NK-92 (cell line): ENCODE results near the gene PIK3R2.
"Not testable (repeated sequence)": the region's sequence is repeated elsewhere in the genome, so short reads cannot be mapped to it uniquely, and the experiment has no call there.

Experiments used
- DNase-seq: peaks from one replicate; lab custom pipeline; 2025; ENCODE audit not compliant: unreplicated experiment; lab: John Stamatoyannopoulos, UW

PIK3R2 gene

DNA sequence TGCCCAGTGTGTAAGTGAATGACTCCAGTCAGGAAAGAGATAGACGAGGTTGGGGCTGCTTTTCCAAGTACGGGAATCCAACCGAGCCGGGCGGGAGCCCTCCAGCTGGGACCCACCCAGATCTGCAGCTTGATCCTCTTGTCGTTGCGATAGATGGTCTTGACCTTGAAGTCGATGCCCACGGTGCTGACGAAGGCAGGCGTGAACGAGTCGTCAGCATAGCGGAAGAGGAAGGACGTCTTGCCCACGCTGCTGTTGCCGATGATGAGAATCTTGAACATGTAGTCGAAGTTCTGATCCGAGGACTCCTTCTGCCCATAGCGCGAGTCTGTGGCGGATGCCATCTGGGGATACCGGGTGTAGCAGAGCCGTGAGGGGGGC, 49.4 kb downstream of the PIK3R2 start:
- DNase-seq: no peak

DNA sequence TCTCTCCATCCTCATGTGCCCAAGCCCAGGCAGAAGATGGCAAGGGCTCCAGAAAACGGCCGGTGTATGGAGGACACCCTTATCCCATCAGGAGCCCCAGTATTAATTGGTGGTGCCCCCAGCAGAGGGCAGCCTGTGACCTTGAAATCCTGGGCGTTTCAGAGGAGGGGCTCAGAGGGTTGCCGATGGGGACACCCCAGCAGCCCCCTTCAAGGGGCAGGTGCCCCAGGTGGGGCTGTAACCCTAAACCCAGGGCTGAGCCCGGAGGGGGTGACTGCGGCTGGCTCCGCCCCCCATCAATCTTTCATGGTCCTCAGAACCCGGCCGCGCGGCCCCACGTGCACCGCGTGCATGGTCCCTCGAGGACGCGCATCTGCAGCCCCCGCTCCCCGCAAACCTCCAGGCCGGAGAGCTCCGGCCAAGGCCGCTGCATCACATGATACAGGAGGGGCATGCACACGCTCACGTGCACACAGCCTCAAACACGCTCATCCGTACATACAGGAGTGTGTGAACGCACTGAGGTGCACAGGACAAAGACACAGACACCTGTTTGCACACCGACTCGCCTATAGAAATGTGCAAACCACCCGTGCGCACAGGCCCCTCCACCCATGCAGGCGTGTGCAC, 49.9 kb downstream of the PIK3R2 start:
- no peak for DNase-seq

DNA sequence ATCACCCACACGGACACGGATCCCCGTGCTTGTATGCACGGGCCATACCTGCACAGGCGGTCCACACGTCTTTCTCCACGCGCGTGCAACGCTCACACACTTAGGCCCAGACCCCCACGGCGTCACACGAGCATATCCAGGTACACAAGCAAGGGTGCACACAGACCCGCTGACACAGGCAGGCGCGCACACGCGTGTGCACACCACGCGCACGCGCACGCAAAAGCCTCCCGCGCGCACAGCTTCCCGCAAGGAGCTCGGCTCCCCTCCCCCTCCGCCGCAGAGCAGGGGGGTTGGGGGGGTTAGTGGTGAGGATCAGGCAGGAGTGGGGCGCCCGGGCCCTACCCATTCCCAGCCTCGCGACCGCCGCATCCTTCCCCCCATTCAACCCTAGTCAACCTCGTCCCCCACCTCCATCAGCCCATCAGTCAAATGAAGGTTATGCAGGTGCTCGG, 50.5 kb downstream of the PIK3R2 start:
- DNase-seq: no peak

- peak; percentile 94 for DNase-seq
Observed at GRCh38 chr19:18203863-18204393, 51.0 kb downstream of the PIK3R2 start, which contains the start of gene RAB3A. TSS of gene RAB3A (minus strand) at chr19:18204042. CDS start at chr19:18202740, 1,302 bp downstream.

GRCh38 chr19:18204394-18205199, 51.6 kb downstream of the PIK3R2 start:
- no peak for DNase-seq

DNA sequence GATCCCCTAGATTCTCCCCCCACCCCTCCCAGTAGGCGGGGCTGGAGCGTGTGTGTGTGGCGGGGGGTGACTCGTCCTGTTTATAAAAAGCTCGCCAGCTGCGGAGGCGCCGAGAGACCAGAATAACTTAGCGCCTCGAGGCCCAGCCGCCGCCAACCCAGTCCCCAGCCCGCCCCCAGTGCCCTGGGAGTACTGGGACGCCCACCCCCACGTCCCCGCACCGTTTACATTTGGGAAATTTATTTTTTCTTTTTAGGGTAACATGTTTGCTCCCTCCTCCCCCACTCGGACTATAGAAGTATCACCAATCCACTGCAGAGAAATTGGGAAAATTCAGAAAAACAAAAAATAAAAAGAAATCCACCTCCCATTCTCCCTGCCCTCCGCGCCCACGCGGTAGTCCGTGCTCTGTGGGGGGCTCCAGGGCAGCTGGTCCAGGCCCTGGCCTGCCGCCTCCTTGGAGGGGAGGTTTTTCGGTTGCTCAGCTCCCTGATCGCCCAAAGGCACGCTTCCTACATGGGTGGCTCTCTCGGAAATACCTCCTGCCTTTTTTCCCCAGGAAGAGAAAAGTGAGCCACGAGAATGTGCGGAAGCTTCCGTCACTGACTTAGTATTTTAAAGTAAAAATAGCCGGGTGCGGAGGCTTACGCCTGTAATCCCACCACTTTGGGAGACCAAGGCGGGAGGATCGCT, 52.4 kb downstream of the PIK3R2 start:
- no peak for DNase-seq

DNA sequence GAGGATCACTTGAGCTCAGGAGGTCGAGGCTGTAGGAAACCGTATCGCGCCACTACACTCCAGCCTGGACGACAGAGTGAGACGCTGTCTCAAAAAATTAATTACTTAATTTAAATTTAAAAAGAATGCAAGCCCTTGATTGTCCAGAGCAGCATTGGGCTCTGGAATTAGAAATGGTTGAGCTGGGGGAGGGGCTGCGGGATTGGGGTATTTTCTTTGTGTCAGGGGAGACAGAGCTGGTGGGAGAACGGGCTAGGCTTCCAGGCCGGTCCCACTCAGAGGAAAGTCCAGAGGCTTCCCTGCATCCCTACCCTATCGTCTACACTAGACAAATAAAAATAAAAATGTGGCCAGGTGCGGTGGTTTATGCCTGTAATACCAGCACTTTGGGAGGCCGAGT, 53.1 kb downstream of the PIK3R2 start:
- no peak for DNase-seq

DNA sequence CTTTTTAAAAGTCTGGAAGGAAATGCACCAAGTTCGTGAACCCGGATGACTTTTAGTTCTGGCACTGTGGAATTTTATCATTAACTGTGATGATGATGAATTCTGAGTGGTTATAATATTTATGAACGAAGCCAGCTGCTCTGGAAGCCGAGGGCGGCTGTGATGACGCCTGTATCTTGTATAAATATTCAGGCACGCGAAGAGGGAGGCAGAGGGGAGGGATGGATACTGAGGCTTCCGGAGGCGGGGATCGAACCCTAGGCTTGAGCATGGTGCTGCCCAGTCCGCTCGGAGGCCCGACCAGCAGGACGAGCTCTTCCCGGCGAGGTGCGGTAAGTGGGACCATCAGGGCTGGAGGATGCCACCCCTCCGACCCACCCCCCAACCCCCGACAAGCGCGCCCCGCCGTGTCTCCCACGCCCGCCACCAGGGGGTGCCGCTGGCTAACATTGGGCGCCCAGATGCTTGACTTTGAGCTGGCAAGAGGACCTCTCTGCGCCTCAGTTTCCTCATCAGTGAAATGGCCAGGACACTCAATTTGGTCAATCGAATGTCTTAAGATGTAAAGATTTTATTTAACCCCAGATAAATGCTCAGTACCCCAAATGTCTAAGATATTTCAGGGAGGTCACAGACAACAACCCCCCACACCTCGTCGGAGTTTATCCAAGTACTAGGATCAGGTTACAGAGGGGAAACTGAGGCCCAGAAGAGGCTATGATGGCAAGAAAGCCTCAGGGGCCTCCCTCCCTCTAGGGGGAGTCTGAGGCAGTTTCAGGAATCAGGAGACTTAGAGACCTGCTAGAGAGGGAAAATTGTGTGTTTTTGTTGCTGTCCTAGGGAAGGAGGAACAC, 55.4 kb downstream of the PIK3R2 start:
- no peak for DNase-seq

GRCh38 chr19:18209912-18210311, 56.9 kb downstream of the PIK3R2 start:
- not testable (repeated sequence) for DNase-seq

- DNase-seq: no peak
Observed at GRCh38 chr19:18211683-18212082, 58.7 kb downstream of the PIK3R2 start.

DNA sequence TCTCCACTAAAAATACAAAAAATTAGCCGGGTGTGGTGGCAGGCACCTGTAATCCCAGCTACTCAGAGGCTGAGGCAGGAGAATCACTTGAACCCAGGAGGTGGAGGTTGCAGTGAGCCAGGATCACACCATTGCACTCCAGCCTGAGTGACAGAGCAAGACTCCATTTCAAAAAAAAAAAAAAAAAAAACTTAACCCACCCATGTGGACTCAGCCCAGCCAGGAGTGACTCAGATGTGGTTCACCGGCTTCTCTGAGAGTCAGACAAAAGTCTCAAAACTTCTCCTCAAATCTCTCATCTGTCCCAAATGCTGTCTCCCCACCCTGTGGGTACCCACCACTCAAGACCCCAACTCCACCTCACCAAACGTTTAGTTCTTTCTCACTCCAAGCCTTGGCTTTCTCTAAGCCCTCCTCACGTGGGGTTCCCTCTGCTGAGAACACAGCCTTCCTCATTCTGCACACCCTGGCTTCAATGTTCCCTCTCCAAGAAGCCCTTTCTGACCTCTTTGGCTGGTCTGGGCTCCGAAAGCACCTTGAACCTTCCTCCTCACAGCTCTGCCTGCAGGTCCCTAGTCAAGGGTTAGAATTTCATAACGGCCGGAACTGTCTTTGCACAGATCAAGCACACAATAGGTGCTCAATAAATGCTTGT, 61.9 kb downstream of the PIK3R2 start:
- no peak for DNase-seq

DNA sequence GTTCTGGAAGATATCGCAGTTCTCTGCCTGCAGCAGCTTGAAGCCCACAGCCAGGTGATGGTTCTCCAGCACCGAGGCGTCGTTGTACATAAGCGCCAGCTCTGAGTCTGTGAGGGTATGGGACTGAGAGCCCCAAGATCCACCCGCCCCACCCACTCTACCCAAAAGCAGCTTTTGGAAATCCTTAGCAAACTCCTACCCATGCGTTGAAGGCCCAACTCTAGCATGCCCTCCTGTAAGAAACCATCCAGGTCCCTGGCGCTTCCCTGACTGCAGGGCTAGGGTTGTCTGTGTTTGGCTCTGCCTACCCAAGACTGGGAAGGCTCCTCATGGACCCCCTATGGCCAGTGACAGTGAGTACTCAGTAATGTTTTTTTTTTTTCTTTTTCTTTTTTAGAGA, 63.8 kb downstream of the PIK3R2 start:
- no peak for DNase-seq

DNA sequence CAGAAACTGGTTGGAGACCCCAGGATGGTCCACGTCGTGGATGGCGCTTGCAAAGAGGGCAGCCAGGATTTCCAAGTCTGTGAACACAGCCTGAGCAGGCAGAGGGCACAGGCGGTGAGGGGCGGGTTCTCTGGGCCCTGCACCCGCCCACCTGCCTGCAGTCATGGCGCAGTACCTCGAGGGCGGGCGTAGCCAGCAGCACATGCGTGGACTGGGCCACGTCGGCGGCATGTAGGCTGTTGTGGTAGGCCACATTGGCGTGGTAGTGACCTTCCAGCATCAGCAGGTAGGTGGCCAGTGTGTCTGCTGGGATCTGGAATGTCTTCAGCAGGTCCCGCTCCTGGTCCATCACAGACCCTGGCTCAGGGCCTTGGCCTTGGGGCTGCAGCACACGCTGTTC, 65.2 kb downstream of the PIK3R2 start:
- no peak for DNase-seq

GRCh38 chr19:18218600-18218999, 65.6 kb downstream of the PIK3R2 start:
- no peak for DNase-seq
